22Rv1 (cell line): Measurements from ENCODE around the gene TARBP2.

Experiments used
- H3K27ac ChIP-seq: fragments of 450-650 bp; 2 replicates; pipeline ENCODE4 v1.5.1; 2017
- ZFX ChIP-seq: fragments of 450-650 bp; IDR thresholded peaks from 2 replicates; pipeline ENCODE4 v1.6.1; 2017; ENCODE audit warnings: antibody characterized with exemption, borderline replicate concordance
- TF ChIP-seq, protein P1 (sequence below): fragments of 450-650 bp; IDR thresholded peaks from 2 replicates; pipeline ENCODE4 v1.5.1; 2017; ENCODE audit warnings: mild to moderate bottlenecking

The TARBP2 gene

DNA sequence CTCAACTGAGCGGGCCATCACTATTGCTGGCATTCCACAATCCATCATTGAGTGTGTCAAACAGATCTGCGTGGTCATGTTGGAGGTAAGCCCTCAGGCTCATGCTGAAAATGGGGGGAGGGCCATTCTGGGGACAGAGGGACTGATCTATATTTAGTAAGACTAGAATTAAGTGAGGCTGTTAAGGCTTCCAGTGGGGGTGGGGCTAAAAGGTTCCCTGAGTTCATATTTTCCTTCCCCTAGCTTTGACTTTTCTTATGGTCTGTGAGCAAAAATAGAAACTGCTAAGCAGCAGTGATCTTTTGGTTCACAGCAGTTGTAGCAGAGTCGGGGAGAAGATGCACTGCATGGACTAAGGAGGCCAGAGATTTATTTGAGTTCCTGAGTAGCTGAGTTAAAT is 40.0 kb upstream of the TARBP2 start:
- no peak overlapping the region for H3K27ac ChIP-seq
- TF ChIP-seq ZFX, result no peak
- TF ChIP-seq, protein P1, sequence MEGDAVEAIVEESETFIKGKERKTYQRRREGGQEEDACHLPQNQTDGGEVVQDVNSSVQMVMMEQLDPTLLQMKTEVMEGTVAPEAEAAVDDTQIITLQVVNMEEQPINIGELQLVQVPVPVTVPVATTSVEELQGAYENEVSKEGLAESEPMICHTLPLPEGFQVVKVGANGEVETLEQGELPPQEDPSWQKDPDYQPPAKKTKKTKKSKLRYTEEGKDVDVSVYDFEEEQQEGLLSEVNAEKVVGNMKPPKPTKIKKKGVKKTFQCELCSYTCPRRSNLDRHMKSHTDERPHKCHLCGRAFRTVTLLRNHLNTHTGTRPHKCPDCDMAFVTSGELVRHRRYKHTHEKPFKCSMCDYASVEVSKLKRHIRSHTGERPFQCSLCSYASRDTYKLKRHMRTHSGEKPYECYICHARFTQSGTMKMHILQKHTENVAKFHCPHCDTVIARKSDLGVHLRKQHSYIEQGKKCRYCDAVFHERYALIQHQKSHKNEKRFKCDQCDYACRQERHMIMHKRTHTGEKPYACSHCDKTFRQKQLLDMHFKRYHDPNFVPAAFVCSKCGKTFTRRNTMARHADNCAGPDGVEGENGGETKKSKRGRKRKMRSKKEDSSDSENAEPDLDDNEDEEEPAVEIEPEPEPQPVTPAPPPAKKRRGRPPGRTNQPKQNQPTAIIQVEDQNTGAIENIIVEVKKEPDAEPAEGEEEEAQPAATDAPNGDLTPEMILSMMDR, result no peak

DNA sequence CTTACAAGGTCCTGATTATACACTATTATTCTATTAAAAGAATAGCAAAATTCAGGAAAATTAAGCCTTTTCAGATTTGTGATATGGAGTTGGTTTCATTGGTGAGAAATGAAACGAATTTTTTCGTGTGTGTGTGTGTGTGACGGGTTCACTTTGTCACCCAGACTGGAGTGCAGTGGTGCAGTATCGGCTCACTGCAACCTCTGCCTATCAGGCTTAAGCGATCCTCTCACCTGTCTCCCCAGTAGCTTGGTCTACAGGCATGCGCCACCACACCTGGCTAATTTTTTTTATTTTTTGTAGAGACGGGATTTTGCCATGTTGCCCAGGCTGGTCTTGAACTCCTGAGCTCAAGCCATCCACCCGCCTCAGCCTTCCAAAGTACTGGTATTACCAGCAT is 39.5 kb upstream of the TARBP2 start:
- H3K27ac ChIP-seq, result no peak overlapping the region
- no peak for TF ChIP-seq ZFX
- TF ChIP-seq, protein P1, result no peak

DNA sequence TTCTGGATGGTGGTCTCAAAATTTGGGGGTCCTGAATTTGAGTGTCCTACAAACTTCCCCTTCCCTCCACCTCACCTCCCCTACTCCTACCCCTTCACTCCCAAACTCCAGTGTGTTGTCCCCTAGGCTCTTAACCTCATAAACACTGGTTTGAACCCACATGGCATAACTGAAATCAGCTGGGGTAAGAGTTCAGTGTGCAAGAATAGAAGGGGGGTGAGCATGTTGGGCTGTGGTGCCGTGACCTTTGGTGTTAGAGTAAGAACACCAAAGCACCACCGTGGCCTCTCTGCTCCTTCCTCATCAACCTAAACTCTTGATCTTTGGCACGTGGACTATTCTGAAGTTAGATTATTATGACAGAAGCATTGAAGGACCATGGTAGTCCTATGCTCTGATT is 38.1 kb upstream of the TARBP2 start:
- H3K27ac ChIP-seq, result peak overlapping the region; percentile 19; the same call in 1 of the 2 replicates
- no peak for TF ChIP-seq ZFX
- TF ChIP-seq, protein P1, result no peak

DNA sequence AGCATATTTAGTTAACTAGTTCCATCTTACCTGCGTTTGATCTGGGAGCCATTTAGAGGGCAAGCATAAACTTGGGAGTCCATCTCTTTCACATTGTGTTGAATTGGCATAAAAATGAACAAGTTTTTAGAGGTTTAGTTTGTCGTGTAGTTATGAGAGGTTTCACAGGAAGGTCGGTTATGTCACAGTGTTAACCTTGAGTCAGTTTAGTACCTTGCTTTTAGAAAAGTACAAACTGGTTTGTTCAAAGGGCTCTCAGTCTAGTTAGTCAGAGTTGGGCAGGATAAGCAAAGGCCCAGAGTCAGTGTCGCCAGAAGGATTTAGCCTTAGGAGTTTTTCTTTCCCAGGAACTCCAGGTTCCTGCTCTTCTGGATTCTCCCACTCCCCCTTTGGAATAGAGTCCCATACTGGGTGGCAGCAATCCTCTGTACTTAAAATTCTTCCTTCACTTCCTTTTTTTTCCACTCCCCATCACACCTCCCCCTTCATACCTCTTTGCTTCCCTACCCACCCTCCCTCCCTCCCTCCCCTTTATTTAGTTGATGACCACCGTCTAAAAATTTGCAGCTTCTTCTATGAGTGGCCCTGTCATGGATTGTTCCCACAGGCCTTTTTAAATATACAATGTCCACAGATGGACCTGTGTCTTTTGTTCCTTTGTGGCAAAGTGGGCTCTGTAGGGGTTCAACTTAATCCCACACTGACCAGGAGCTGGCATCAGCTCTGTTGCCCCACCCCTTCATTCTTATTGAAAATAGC is 37.1 kb upstream of the TARBP2 start:
- no peak overlapping the region for H3K27ac ChIP-seq
- TF ChIP-seq, protein P1, result no peak
- TF ChIP-seq ZFX, result no peak

DNA sequence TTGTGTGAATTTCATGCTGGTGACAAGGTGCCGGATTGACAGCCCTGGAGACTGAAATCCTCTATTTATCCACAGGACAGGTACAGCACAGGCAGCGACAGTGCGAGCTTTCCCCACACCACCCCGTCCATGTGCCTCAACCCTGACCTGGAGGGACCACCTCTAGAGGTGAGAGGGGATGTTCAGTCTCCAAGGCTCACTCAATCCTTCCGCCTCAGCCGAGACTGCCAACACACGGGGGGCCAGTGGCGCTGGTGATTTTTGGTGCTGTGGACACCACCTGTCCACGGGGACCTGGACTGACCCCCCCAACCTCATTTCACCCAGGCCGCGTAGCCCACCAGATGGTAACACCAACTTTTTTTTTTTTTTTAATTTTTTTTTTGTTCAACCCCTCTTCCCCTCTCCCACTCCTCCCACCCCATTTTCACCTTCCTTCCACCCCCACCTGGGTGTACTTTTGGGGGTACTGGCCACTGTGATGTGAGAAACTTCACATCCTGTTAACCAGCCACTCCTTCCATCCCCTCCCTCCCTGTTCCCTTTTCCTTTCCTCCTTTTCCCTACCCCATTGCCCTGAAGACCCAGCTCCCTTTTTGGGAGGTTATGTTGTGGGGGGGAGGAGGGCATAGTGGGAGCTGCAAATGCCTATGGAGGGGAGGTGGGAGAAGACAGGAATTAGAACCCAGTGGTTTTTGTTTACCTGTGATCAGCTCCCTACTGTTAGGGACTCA is 36.2 kb upstream of the TARBP2 start:
- 0 out of 2 replicates have a peak overlapping the region, but pooled peaks have one; percentile 3 for H3K27ac ChIP-seq
- TF ChIP-seq ZFX, result no peak
- TF ChIP-seq, protein P1, result no peak

DNA sequence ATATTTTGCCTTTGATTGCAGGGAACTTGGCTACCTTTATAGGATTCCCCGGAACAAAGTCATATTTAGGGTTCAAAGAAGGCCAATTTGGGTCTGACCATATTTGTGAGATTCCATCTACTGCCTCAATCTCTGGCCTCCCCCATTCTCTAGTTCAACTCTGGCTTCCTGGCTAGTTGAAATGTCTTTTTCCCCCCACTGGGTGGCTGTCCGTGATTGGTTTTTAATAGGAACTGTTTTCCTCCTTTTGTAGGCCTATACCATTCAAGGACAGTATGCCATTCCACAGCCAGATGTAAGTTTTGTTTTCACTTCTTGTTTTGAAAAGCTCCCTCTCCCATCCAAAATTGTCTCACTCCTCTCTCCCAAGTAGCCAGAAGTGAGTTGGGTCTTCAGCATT is 35.4 kb upstream of the TARBP2 start:
- 0 out of 2 replicates have a peak overlapping the region, but pooled peaks have one; percentile 3 for H3K27ac ChIP-seq
- TF ChIP-seq, protein P1, result no peak
- TF ChIP-seq ZFX, result no peak

DNA sequence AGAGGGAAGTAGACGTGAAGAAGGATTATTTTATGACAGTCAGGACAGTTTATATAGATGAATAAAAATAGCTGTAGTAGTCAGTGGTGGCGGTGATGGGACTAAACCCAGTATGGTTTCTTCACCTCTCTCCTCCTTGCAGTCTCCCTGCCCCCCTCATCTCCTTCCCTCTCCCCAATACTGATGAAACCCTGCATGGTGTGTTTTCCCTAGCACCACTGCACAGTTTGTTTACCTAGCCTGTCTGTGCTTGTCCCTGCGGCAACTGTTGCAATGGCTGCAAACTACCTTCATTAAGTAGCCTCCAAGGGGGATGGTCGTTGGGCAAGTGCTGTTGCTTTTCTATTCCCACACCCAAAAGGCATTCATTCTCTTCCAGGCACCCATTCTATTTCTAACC is 34.4 kb upstream of the TARBP2 start:
- TF ChIP-seq, protein P1, result no peak
- no peak for TF ChIP-seq ZFX
- no peak overlapping the region; the same call in 1 of the 2 replicates for H3K27ac ChIP-seq
